Liver (tissue), 3 donors: Measurements from ENCODE around the gene MSL1.

Source experiments
- CTCF ChIP-seq: fragments of 150-350 bp; IDR thresholded peaks from 2 replicates; pipeline ENCODE4 v1.5.1; 2017; ENCODE audit warnings: improper control_type of control experiment, low read depth, low read length; ENCODE audit not compliant: missing input control
- EGR1 ChIP-seq, 2 donors: IDR thresholded peaks; 2 replicates each; pipeline ENCODE4 v1.6.1; 2016 to 2018; ENCODE audit warnings: antibody characterized with exemption in 2 of 2, low read depth in 2 of 2
- GABPA ChIP-seq, 2 donors: IDR thresholded peaks in 1 of 2; conservative IDR thresholded peaks in 1 of 2; 2 replicates each; pipeline ENCODE4 v1.6.1; 2016; ENCODE audit warnings: antibody characterized with exemption in 2 of 2, mild to moderate bottlenecking in 1 of 2, moderate library complexity in 1 of 2
- HNF4G ChIP-seq: IDR thresholded peaks from 2 replicates; pipeline ENCODE4 v1.6.1; 2016; ENCODE audit warnings: antibody characterized with exemption
- JUND ChIP-seq, 2 donors: IDR thresholded peaks; 2 replicates each; pipeline ENCODE4 v1.6.1; 2016; ENCODE audit warnings: antibody characterized with exemption in 2 of 2
- MAX ChIP-seq: IDR thresholded peaks from 2 replicates; pipeline ENCODE4 v1.6.1; 2016; ENCODE audit warnings: antibody characterized with exemption
- RAD21 ChIP-seq, 2 donors: IDR thresholded peaks; 2 replicates each; pipeline ENCODE4 v1.6.1; 2016; ENCODE audit warnings: antibody characterized with exemption in 2 of 2, mild to moderate bottlenecking in 2 of 2
- REST ChIP-seq: IDR thresholded peaks from 2 replicates; pipeline ENCODE4 v1.6.1; 2016; ENCODE audit warnings: antibody characterized with exemption, mild to moderate bottlenecking
- SP1 ChIP-seq: IDR thresholded peaks from 2 replicates; pipeline ENCODE4 v1.6.1; 2018; ENCODE audit warnings: antibody characterized with exemption, mild to moderate bottlenecking
- TAF1 ChIP-seq: conservative IDR thresholded peaks from 2 replicates; pipeline ENCODE4 v1.6.1; 2016; ENCODE audit warnings: antibody characterized with exemption, mild to moderate bottlenecking
- YY1 ChIP-seq: IDR thresholded peaks from 2 replicates; pipeline ENCODE4 v1.6.1; 2016; ENCODE audit warnings: antibody characterized with exemption, mild to moderate bottlenecking
- TF ChIP-seq, protein P1 (sequence below): IDR thresholded peaks from 2 replicates; pipeline ENCODE4 v1.6.1; 2016; ENCODE audit warnings: antibody characterized with exemption
- donor health status: healthy.
- donor health status: healthy.

GRCh38 chr17:40113110-40113906 is 8.5 kb upstream of the MSL1 start:
- peak; percentile 96 for TF ChIP-seq CTCF
- peak; percentile 78 for TF ChIP-seq HNF4G
- TF ChIP-seq TAF1, result no peak
- peak; percentile 94 to 96 for TF ChIP-seq RAD21 (IDR thresholded peaks at IDR 0.05)
- TF ChIP-seq, protein P1, sequence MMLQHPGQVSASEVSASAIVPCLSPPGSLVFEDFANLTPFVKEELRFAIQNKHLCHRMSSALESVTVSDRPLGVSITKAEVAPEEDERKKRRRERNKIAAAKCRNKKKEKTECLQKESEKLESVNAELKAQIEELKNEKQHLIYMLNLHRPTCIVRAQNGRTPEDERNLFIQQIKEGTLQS, result no peak
- TF ChIP-seq REST, result peak; percentile 77
- peak in 1 of 2 donors; percentile 62 for TF ChIP-seq GABPA (IDR thresholded peaks at IDR 0.05 in 1 of 2, conservative IDR thresholded peaks at IDR 0.05 in 1 of 2)
- peak; percentile 95 for TF ChIP-seq SP1
- peak; percentile 99 for TF ChIP-seq MAX
- peak; percentile 83 for TF ChIP-seq YY1
- peak; percentile 38 to 53 for TF ChIP-seq JUND (IDR thresholded peaks at IDR 0.05)
- TF ChIP-seq EGR1 (IDR thresholded peaks at IDR 0.05; ENCODE audit: low read depth in 2 of 2), result peak; percentile 26 to 71
